HAP-1 (cell line): ENCODE measurements around the gene SLC41A2.
A peak's percentile ranks its signal among the peaks of the same experiment; 100 is the strongest.
"Not testable (repeated sequence)": the region's sequence is repeated elsewhere in the genome, so short reads cannot be mapped to it uniquely, and the experiment has no call there.

ENCODE experiments used
- DNase-seq, 2 experiments: peaks; one replicate each; pipeline ENCODE4 v3.0.0-alpha.2; 2016 to 2020; ENCODE audit warnings: low spot score in 2 of 2
- H3K27me3 ChIP-seq: fragments of 250-450 bp; sonication (Bioruptor Pico); 2 replicates; pipeline ENCODE4 v1.5.1; 2020; ENCODE audit warnings: low read depth, mild to moderate bottlenecking, moderate library complexity
- H3K36me3 ChIP-seq: fragments of 250-450 bp; sonication (Bioruptor Pico); replicated peaks from 2 replicates; pipeline ENCODE4 v1.5.1; 2020; ENCODE audit warnings: mild to moderate bottlenecking
- H3K4me1 ChIP-seq: fragments of 250-450 bp; sonication (Bioruptor Pico); 2 replicates; pipeline ENCODE4 v1.5.1; 2020; ENCODE audit warnings: mild to moderate bottlenecking
- H3K4me3 ChIP-seq: fragments of 250-450 bp; sonication (Bioruptor Pico); 2 replicates; pipeline ENCODE4 v1.5.1; 2020; ENCODE audit warnings: mild to moderate bottlenecking, moderate library complexity
- H3K9me3 ChIP-seq: fragments of 250-450 bp; sonication (Bioruptor Pico); 2 replicates; pipeline ENCODE4 v1.5.1; 2020; ENCODE audit warnings: mild to moderate bottlenecking, moderate library complexity
- in situ Hi-C: fragments of 300-500 bp; cut with MboI; formaldehyde crosslinking; loops from 3 replicates; pipeline ENCODE4 v1.14.3; 2020; ENCODE audit warnings: low sequenced_read_pairs, inconsistent platforms, mixed read lengths

SLC41A2 gene

GRCh38 chr12:104956870-104957718 is 996 bp downstream of the SLC41A2 start:
- Histone ChIP-seq H3K27me3 (no peaks in the 10 kb centered on the region), H3K4me3 (peak overlapping the region; percentile 75), H3K36me3 (no peaks in the 10 kb centered on the region), H3K9me3 (no peaks in the 10 kb centered on the region), H3K4me1 (peaks cover 12% of the 10 kb centered on the region)
- in situ Hi-C loops, result no loop called here
- no peak for DNase-seq

- Histone ChIP-seq H3K9me3 (no peaks in the 10 kb centered on the region), H3K4me1 (peaks cover 12% of the 10 kb centered on the region), H3K36me3 (no peaks in the 10 kb centered on the region), H3K4me3 (no peak overlapping the region), H3K27me3 (no peaks in the 10 kb centered on the region)
- no peak for DNase-seq
- in situ Hi-C loops, result no loop called here
These were observed 2.4 kb downstream of the SLC41A2 start for GRCh38 chr12:104955703-104956102.

GRCh38 chr12:104953323-104953722 is 4.8 kb downstream of the SLC41A2 start:
- in situ Hi-C loops, result no loop called here
- no peaks in the 10 kb centered on the region for H3K36me3 ChIP-seq
- no peaks in the 10 kb centered on the region for H3K9me3 ChIP-seq
- H3K4me3 ChIP-seq, result no peak overlapping the region
- H3K27me3 ChIP-seq, result no peaks in the 10 kb centered on the region
- peaks cover 5% of the 10 kb centered on the region for H3K4me1 ChIP-seq
- no peak for DNase-seq

GRCh38 chr12:104952816-104953215 is 5.3 kb downstream of the SLC41A2 start:
- Histone ChIP-seq H3K4me1 (peaks cover 5% of the 10 kb centered on the region), H3K4me3 (no peak overlapping the region), H3K27me3 (no peaks in the 10 kb centered on the region), H3K36me3 (no peaks in the 10 kb centered on the region), H3K9me3 (no peaks in the 10 kb centered on the region)
- in situ Hi-C loops, result no loop called here
- DNase-seq, result no peak

- peaks cover 1% of the 10 kb centered on the region for H3K4me1 ChIP-seq
- no peak for DNase-seq
These were observed 6.2 kb downstream of the SLC41A2 start for GRCh38 chr12:104951759-104952509.

GRCh38 chr12:104948716-104949115 is 9.4 kb downstream of the SLC41A2 start:
- in situ Hi-C loops, DNase-seq, H3K9me3 ChIP-seq, H3K36me3 ChIP-seq, H3K4me1 ChIP-seq, H3K4me3 ChIP-seq, H3K27me3 ChIP-seq: not testable (repeated sequence)

More at GRCh38 chr12:104951759-104952509, 6.2 kb downstream of the SLC41A2 start:
- H3K27me3 ChIP-seq, result no peaks in the 10 kb centered on the region; the same call in 1 of the 2 replicates
- H3K9me3 ChIP-seq, result no peaks in the 10 kb centered on the region
- no peak overlapping the region for H3K4me3 ChIP-seq
- in situ Hi-C loops, result no loop called here
- no peaks in the 10 kb centered on the region for H3K36me3 ChIP-seq

- no peak for DNase-seq
- peaks cover 4% of the 10 kb centered on the region for H3K4me1 ChIP-seq
- H3K27me3 ChIP-seq, result no peaks in the 10 kb centered on the region; the same call in 1 of the 2 replicates
- in situ Hi-C loops, result no loop called here
- peaks cover 5% of the 10 kb centered on the region; the same call in 1 of the 2 replicates for H3K9me3 ChIP-seq
- no peak overlapping the region for H3K4me3 ChIP-seq
- no peaks in the 10 kb centered on the region for H3K36me3 ChIP-seq
These were observed 13.8 kb downstream of the SLC41A2 start for GRCh38 chr12:104944252-104944651.

GRCh38 chr12:104943401-104943800 is 14.7 kb downstream of the SLC41A2 start:
- H3K4me1 ChIP-seq, H3K9me3 ChIP-seq, in situ Hi-C loops: not testable (repeated sequence)

GRCh38 chr12:104942075-104942474 is 16.0 kb downstream of the SLC41A2 start:
- peaks cover 4% of the 10 kb centered on the region for H3K4me1 ChIP-seq
- H3K27me3 ChIP-seq, result no peaks in the 10 kb centered on the region
- in situ Hi-C loops, result no loop called here
- DNase-seq, result no peak
- H3K9me3 ChIP-seq, result peaks cover 5% of the 10 kb centered on the region; the same call in 1 of the 2 replicates
- no peaks in the 10 kb centered on the region for H3K36me3 ChIP-seq
- H3K4me3 ChIP-seq, result no peak overlapping the region

More at GRCh38 chr12:104943401-104943800, 14.7 kb downstream of the SLC41A2 start:
- H3K27me3 ChIP-seq, DNase-seq, H3K36me3 ChIP-seq, H3K4me3 ChIP-seq: not testable (repeated sequence)

- Histone ChIP-seq H3K27me3 (no peaks in the 10 kb centered on the region), H3K9me3 (peaks cover 5% of the 10 kb centered on the region; the same call in 1 of the 2 replicates), H3K4me1 (peaks cover 4% of the 10 kb centered on the region), H3K4me3 (no peak overlapping the region), H3K36me3 (no peaks in the 10 kb centered on the region)
- in situ Hi-C loops, result no loop called here
- no peak for DNase-seq
These were observed 16.6 kb downstream of the SLC41A2 start for GRCh38 chr12:104941454-104941853.

- peaks cover 4% of the 10 kb centered on the region for H3K4me1 ChIP-seq
- no peaks in the 10 kb centered on the region for H3K27me3 ChIP-seq
- H3K9me3 ChIP-seq, result peaks cover 5% of the 10 kb centered on the region; the same call in 1 of the 2 replicates
- no peaks in the 10 kb centered on the region for H3K36me3 ChIP-seq
- in situ Hi-C loops, result no loop called here
- no peak for DNase-seq
- no peak overlapping the region for H3K4me3 ChIP-seq
These were observed 19.0 kb downstream of the SLC41A2 start for GRCh38 chr12:104939089-104939488.

- in situ Hi-C loops, result no loop called here
- Histone ChIP-seq H3K9me3 (peaks cover 5% of the 10 kb centered on the region; the same call in 1 of the 2 replicates), H3K36me3 (no peaks in the 10 kb centered on the region), H3K4me1 (peaks cover 7% of the 10 kb centered on the region), H3K27me3 (no peaks in the 10 kb centered on the region), H3K4me3 (no peak overlapping the region)
- DNase-seq, result no peak
These were observed 19.7 kb downstream of the SLC41A2 start for GRCh38 chr12:104938371-104938770.

- Histone ChIP-seq H3K36me3 (no peaks in the 10 kb centered on the region), H3K9me3 (no peaks in the 10 kb centered on the region), H3K27me3 (no peaks in the 10 kb centered on the region), H3K4me1 (peaks cover 9% of the 10 kb centered on the region), H3K4me3 (no peak overlapping the region)
- no peak for DNase-seq
- in situ Hi-C loops, result no loop called here
These were observed 22.2 kb downstream of the SLC41A2 start for GRCh38 chr12:104935886-104936285.

GRCh38 chr12:104933778-104934177 is 24.3 kb downstream of the SLC41A2 start:
- in situ Hi-C loops, result no loop called here
- Histone ChIP-seq H3K27me3 (no peaks in the 10 kb centered on the region), H3K4me1 (peaks cover 9% of the 10 kb centered on the region), H3K4me3 (no peak overlapping the region), H3K9me3 (no peaks in the 10 kb centered on the region), H3K36me3 (no peaks in the 10 kb centered on the region)
- no peak for DNase-seq
